ENCODE data around the gene CNTN3. TPM values are rescaled to one million over a fixed set of nuclear protein-coding genes. Genes with fewer than 3 reads are reported as not detected.

Gene CNTN3
- polyA plus RNA-seq, 1 donor from 2014 or later = not detected

DNA sequence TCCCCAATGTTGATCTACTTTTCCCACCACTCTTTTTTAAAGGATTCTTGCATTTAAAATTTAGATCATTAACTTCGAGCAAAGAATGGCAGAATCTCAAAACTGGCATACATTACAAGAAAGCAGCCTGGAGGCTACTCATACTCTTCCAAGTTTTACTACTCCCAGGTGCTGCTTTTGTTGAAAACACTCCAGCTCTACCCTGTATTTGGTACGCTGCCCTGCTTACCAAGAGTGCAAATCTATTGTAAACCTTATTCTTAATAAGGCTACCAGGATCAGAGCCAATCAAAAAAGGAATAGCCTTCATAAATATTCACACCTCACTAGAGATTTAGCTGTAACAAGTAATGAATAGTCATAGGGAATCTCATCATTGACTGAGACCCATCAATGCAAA lies 11.6 kb upstream of the CNTN3 start:
- Mint-ChIP-seq H3K4me3 (no peak overlapping the region), H3K27ac (no peak overlapping the region), H3K36me3 (peaks cover 2% of the 10 kb centered on the region), H3K9me3 (peaks cover 0 to 14% (median 0%) of the 10 kb centered on the region in 3 donors), H3K4me1 (no peaks in the 10 kb centered on the region), H3K27me3 (no peaks in the 10 kb centered on the region)

DNA sequence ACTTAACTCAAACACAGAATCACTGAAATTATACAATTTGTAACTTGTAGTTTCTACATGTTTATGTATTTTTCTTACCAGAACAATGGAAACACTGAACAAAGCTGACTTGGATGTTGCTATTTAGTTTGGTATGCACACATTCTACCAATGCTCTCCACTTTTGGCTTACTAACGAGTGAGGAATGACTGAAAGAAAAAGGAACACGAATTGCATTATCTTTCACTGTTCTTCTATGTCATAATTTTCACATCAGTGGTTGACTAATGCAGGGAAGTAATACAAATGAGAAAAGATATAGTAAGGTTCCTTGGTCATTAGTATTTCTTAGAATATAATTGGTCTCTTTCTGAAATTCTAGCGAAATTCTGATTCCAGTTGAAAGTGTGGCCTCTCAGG lies 9.8 kb upstream of the CNTN3 start:
- H3K9me3 Mint-ChIP-seq = peaks cover 0 to 14% (median 0%) of the 10 kb centered on the region in 3 donors
- H3K27ac Mint-ChIP-seq = no peak overlapping the region
- H3K4me1 Mint-ChIP-seq = no peaks in the 10 kb centered on the region
- H3K27me3 Mint-ChIP-seq = no peaks in the 10 kb centered on the region
- no peak overlapping the region for H3K4me3 Mint-ChIP-seq
- H3K36me3 Mint-ChIP-seq = peaks cover 2% of the 10 kb centered on the region

DNA sequence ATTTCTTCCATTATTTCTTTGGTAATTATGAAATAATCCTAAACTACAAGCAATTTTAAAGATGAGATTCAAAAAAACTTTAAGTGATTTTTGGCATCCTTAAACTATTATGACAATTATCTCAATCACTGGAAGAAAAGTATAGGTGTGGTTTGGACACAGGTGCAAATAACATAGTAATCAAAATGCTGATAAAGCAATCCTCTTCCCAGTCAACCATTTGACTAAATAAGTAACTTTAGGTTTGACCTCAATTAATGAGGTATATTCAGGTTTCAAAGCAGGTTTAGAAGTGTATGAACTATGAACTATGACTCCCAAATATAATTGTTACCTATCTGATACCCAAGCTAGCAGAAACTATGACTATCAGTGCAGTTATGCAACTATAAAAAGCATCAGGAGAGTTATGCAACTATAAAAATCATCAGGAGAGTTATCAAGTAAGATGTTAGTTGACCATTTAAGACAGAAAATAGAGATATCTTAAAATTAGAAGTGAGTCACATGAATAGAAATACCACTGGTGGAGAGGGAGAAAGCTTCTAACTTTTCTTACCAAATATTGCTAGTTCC lies 8.9 kb upstream of the CNTN3 start:
- Mint-ChIP-seq H3K4me3 (no peak overlapping the region), H3K4me1 (no peaks in the 10 kb centered on the region), H3K9me3 (peaks cover 0 to 14% (median 0%) of the 10 kb centered on the region in 3 donors), H3K36me3 (peaks cover 2% of the 10 kb centered on the region), H3K27me3 (no peaks in the 10 kb centered on the region), H3K27ac (no peak overlapping the region)

DNA sequence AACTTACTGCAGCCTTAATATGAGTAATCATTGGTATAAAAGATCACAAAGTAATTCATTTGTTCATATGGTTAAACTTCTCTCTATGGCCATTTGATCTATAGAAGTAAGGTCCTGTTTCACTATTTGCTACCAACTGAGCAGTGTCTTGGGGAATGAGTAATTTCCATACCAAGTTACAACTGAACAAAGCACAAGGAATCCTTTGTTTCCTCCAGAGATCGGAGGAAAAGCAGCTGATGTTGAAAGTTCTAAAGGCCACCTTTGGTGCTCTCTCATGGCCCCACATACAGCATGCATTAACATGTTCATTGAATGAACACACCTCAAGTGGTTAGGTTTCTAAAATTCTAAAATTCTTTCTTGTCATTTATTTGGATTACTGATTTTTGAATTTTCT lies 7.1 kb upstream of the CNTN3 start:
- Mint-ChIP-seq H3K4me1 (no peaks in the 10 kb centered on the region), H3K27ac (no peak overlapping the region), H3K27me3 (no peaks in the 10 kb centered on the region), H3K4me3 (no peak overlapping the region), H3K9me3 (peaks cover 0 to 8% (median 0%) of the 10 kb centered on the region in 3 donors), H3K36me3 (peaks cover 2% of the 10 kb centered on the region)

DNA sequence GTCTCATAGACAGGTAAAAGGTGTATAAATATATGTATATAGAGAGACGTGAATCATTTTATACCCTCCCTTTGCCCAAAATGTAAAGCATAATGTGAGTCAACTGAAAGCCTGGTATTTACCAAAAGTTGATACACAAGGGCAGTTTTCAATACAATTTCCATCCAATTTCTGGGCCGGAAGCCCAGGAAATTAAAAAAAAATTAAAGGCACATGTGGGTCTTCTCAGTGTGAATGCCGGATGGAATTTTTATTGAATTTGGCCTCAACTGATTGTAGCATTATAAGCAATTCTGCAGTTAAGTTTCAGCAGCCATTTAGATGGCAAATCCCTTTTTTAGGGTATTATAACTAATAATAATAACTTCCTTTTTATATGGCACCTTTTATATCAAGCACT lies 3.3 kb upstream of the CNTN3 start:
- Mint-ChIP-seq H3K4me1 (no peaks in the 10 kb centered on the region), H3K27ac (no peak overlapping the region), H3K9me3 (peaks cover 0 to under 1% (median 0%) of the 10 kb centered on the region in 3 donors), H3K4me3 (no peak overlapping the region), H3K27me3 (peaks cover 4% of the 10 kb centered on the region), H3K36me3 (peaks cover 2% of the 10 kb centered on the region)

DNA sequence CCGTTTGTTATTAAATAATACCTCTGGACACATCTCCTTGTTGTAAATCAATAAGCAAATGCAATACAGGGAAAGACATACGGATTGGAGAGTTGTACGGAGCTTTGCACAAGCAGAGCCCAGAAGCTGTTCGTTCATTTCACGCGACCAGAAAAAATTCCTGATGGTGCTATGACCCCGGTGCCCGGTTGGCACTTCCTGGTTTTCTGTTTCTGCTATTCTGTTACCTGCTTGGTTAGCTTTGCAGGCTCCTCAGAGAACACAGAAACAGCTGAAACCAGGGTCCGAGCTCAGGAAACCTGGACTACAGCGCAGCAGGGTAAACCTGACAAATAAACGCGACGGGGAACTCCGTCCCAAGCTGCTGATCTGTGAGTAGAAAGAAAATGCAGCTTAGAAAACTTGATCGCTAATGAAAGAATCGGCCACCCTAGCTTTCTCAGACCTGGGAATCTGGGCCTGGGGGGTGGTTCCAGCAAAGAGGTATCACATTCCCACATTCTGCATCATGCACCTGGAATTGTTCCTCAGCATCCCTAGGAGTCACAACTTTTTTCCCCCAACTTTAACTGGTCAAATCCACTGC lies 845 bp downstream of the CNTN3 start:
- H3K27ac Mint-ChIP-seq = no peak overlapping the region
- H3K36me3 Mint-ChIP-seq = no peaks in the 10 kb centered on the region
- no peak overlapping the region for H3K4me3 Mint-ChIP-seq
- peaks cover 4% of the 10 kb centered on the region for H3K27me3 Mint-ChIP-seq
- H3K4me1 Mint-ChIP-seq = no peaks in the 10 kb centered on the region
- H3K9me3 Mint-ChIP-seq = peaks cover 0 to 7% (median 5%) of the 10 kb centered on the region in 3 donors

DNA sequence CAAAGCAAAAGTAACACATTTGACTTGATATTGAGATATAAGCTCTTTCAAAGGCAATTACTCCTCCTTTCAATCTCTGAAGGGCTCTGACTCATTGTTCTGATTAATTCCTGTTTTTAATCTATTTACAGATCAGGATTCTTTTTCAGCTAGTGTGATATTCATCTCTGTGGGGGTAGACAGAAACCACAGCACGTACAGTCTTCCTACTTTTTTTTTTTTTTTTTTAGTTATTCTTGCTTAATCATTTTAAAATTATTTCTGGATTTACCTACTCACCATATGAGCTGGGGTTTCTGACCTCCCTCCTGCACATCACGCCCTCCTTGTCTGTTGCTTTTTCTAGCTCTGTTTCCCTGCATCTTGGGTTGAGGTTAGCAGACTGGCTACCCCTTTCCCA lies 1.4 kb downstream of the CNTN3 start:
- H3K36me3 Mint-ChIP-seq = no peaks in the 10 kb centered on the region
- no peak overlapping the region for H3K27ac Mint-ChIP-seq
- peaks cover 4% of the 10 kb centered on the region for H3K27me3 Mint-ChIP-seq
- H3K4me3 Mint-ChIP-seq = no peak overlapping the region
- no peaks in the 10 kb centered on the region for H3K4me1 Mint-ChIP-seq
- H3K9me3 Mint-ChIP-seq = peaks cover 0 to 7% (median 5%) of the 10 kb centered on the region in 3 donors

DNA sequence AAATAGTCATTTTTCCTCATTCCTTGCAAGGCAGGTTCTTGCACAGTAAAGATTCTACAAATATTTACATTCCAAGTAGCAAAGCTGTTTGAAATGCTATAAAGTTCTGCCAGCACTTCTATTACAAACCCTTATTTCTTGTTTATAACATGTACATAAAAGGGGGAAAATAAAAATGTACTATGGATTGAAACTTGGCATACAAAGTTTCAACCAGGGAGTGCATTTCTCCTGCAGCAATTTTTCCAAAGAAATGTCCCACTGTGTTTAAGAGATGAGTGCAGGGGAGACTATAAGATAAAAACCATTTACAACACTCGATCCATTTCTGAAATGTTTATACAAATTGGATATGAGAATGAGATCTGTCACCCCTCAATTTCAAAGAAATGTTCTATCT lies 3.3 kb downstream of the CNTN3 start:
- Mint-ChIP-seq H3K4me3 (no peak overlapping the region), H3K27me3 (peaks cover 4% of the 10 kb centered on the region), H3K36me3 (no peaks in the 10 kb centered on the region), H3K27ac (no peak overlapping the region), H3K4me1 (no peaks in the 10 kb centered on the region), H3K9me3 (peaks cover 0 to 10% (median 7%) of the 10 kb centered on the region in 3 donors)

DNA sequence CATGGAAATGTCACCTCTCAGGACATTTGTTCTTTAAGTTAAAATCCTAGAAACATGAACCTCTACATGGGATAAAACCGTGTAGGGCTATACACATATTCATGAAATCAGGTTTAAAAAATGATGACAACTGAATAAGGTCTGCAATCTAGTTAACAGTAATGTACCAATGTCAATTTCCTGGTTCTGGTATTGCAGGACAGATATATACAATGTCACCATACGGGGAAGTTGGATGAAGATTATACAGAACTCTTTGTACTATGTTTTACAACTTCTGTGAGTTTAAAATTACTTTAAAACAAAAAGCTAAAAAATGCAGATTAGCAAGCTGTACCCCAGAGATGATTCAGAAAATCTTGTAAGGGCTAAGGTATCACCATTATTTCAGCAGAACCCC lies 6.7 kb downstream of the CNTN3 start:
- H3K27ac Mint-ChIP-seq = no peak overlapping the region
- no peak overlapping the region for H3K4me3 Mint-ChIP-seq
- peaks cover 10 to 15% (median 14%) of the 10 kb centered on the region in 3 donors for H3K9me3 Mint-ChIP-seq
- H3K36me3 Mint-ChIP-seq = no peaks in the 10 kb centered on the region
- no peaks in the 10 kb centered on the region for H3K27me3 Mint-ChIP-seq
- H3K4me1 Mint-ChIP-seq = no peaks in the 10 kb centered on the region

DNA sequence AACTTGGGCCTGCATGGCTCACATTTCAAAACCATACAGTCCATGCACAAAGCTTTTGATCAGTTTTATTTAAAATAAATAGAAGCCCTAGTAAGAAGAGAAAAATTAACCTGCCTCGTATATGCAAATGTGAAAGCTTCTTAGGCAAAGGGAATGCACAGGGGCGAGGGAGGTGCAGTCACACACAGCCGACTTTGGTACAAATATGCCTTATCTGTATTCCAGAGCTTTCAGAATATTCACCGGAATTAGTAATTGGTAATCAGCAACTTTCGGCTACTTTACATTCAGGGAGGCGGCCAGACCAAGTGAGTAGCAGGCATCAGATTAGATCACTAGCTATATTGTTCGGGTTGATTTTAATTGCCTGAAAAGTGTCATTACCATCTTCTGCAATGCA lies 7.5 kb downstream of the CNTN3 start:
- Mint-ChIP-seq H3K27ac (no peak overlapping the region), H3K4me3 (no peak overlapping the region), H3K4me1 (no peaks in the 10 kb centered on the region), H3K9me3 (peaks cover 9 to 14% (median 11%) of the 10 kb centered on the region in 3 donors), H3K27me3 (no peaks in the 10 kb centered on the region), H3K36me3 (no peaks in the 10 kb centered on the region)

DNA sequence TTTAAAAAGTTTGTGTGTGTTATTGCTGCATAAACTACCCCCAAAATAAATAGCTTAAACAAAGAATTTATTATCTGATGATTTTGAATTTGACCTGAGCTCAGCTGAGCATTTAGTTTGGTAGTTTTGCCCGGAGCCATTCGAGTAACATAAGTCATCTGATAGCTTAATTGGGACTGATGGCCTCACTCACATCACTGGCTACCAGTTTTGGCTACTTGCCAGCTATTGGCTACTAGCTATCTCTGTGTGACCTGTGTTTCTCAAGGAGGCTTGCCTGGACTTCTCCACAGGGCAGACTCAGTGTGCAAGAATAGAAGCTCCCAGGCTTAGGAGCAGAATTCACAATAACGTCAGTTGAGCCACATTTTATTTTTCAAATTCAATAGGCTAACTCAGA lies 9.0 kb downstream of the CNTN3 start:
- H3K9me3 Mint-ChIP-seq = peaks cover 8 to 24% (median 9%) of the 10 kb centered on the region in 3 donors
- H3K4me1 Mint-ChIP-seq = no peaks in the 10 kb centered on the region
- H3K27me3 Mint-ChIP-seq = no peaks in the 10 kb centered on the region
- no peak overlapping the region for H3K27ac Mint-ChIP-seq
- no peak overlapping the region for H3K4me3 Mint-ChIP-seq
- no peaks in the 10 kb centered on the region for H3K36me3 Mint-ChIP-seq

DNA sequence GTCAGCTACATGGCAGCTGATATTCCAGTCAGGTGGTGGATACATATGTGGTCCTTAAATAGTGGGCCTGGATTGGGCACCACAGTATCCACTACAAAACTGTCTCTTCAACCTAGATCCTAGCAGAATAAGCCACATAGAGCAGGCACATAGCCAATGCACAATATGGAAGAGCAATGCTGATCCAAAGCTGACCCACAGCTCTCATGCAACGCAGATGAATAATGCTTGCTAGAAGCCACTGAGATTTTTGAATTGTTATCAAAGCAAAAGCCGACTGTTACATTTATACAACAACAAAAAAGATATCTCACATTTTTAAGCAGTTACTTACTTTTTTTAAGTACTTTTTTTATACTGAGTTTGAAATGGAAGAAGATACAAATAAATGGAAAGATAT lies 11.2 kb downstream of the CNTN3 start:
- H3K4me3 Mint-ChIP-seq = no peak overlapping the region
- no peak overlapping the region for H3K27ac Mint-ChIP-seq
- no peaks in the 10 kb centered on the region for H3K36me3 Mint-ChIP-seq
- H3K9me3 Mint-ChIP-seq = peaks cover 9 to 29% (median 12%) of the 10 kb centered on the region in 3 donors
- H3K27me3 Mint-ChIP-seq = no peaks in the 10 kb centered on the region
- no peaks in the 10 kb centered on the region for H3K4me1 Mint-ChIP-seq

DNA sequence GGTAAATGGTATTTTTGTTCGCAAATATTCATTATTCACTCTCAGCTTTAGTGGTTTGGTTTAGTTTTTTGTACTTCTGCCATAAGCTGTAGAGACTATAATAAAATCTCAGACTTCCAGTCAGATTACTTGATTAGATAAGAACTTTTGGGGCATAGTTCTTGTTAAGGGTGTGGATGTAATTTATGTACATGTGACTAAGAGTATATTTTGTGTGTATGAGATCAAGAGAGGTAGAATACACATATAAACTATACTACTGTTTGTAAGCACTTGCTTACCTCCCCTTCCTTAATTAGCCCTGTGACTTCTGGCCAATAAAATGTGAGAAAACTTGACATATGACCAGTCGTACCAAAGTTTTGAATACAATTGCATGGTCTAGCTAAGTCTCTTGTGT lies 12.0 kb downstream of the CNTN3 start:
- Mint-ChIP-seq H3K4me3 (no peak overlapping the region), H3K27me3 (no peaks in the 10 kb centered on the region), H3K4me1 (no peaks in the 10 kb centered on the region), H3K36me3 (no peaks in the 10 kb centered on the region), H3K27ac (no peak overlapping the region), H3K9me3 (peaks cover 6 to 29% (median 12%) of the 10 kb centered on the region in 3 donors)

DNA sequence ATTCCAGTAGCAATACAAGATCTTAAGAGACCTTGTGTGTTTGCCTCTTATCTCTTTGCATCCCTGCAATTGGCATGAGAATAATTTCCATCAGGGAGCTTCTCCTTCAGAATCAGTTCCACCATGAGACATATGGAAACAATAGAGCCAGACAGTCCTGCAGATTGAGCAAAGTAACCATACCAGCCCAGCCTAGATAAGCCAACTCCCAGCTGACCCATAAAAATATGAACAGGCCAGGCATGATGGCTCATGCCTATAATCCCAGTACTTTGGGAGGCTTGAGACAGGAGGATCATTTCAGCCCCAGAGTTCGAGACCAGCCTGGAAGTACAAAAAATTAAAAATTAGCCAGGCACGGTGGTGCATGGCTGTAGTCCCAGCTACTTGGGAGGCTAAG lies 12.7 kb downstream of the CNTN3 start:
- Mint-ChIP-seq H3K4me1 (no peaks in the 10 kb centered on the region), H3K36me3 (no peaks in the 10 kb centered on the region), H3K9me3 (peaks cover 6 to 29% (median 12%) of the 10 kb centered on the region in 3 donors), H3K27me3 (no peaks in the 10 kb centered on the region), H3K27ac (no peak overlapping the region), H3K4me3 (no peak overlapping the region)

DNA sequence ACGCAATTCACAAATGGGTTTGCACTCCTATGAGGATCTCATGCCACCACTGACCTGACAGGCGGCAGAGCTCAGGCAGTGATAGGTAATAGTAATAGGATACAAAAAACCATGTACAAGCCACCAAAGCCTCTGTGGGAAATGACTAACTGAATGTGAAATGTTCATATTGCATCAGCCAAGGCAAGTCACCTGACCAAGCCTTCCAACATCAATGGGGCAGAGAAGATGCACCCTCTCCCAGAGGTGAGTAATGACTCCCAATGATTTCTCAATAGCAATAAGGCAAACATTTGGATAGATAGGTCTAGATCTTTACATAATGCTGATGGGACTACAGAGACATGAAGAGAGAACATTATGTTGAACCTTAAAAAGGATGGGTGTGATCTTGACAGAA lies 14.9 kb downstream of the CNTN3 start:
- Mint-ChIP-seq H3K4me1 (no peaks in the 10 kb centered on the region), H3K36me3 (no peaks in the 10 kb centered on the region), H3K27me3 (no peaks in the 10 kb centered on the region), H3K27ac (no peak overlapping the region), H3K4me3 (no peak overlapping the region), H3K9me3 (peaks cover 2 to 20% (median 7%) of the 10 kb centered on the region in 3 donors)

DNA sequence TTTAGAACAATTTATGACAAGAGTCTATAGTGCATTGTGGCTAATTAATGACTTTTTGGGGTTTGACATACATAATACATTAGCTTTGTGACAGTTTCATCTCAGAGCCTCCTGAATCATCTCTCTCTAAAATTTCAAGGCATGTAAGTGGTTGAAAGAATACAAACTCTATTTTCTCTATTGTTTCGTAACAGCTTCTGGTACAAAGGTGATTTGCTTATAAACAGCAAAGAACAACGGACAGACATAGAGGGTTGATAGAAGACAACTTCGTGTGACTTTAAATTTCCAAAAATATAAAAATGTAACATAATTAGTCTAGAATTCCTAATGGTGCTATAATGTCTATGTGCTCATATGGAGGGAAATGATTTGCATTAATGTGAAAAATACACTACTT lies 21.3 kb downstream of the CNTN3 start:
- Mint-ChIP-seq H3K27ac (no peak overlapping the region), H3K27me3 (no peaks in the 10 kb centered on the region), H3K4me3 (no peak overlapping the region), H3K9me3 (peaks cover 0 to 5% (median 0%) of the 10 kb centered on the region in 3 donors), H3K4me1 (no peaks in the 10 kb centered on the region), H3K36me3 (no peaks in the 10 kb centered on the region)
